HepG2 (cell line): ENCODE results near the gene GPSM1. TPM values are rescaled to one million over a fixed set of nuclear protein-coding genes. Genes with fewer than 3 reads are reported as not detected.

Experiments
- ARID2 ChIP-seq: sonication (generic); formaldehyde crosslinking; IDR thresholded peaks from 2 replicates; pipeline ENCODE4 v1.8.1; 2022; ENCODE audit warnings: mild to moderate bottlenecking, missing genetic modification reagents, borderline replicate concordance
- DZIP1 ChIP-seq: sonication (generic); formaldehyde crosslinking; IDR thresholded peaks from 2 replicates; pipeline ENCODE4 v1.5.0; 2020; ENCODE audit warnings: mild to moderate bottlenecking, missing genetic modification reagents
- ETS1 ChIP-seq: sonication (generic); formaldehyde crosslinking; IDR thresholded peaks from 2 replicates; pipeline ENCODE4 v1.4.0; 2020; ENCODE audit warnings: missing genetic modification reagents
- HNF4G ChIP-seq, 2 experiments: sonication (generic) in 1 of 2; formaldehyde crosslinking in 1 of 2; IDR thresholded peaks; 2 replicates each; pipeline versions ENCODE4 v1.4.0 to v1.6.1; 2011 to 2020; ENCODE audit warnings: borderline replicate concordance in 2 of 2, low read depth in 2 of 2, mild to moderate bottlenecking in 2 of 2, low read length in 1 of 2, missing genetic modification reagents in 1 of 2, moderate library complexity in 1 of 2
- HOXA7 ChIP-seq: sonication (generic); formaldehyde crosslinking; IDR thresholded peaks from 2 replicates; pipeline ENCODE4 v1.8.1; 2022; ENCODE audit warnings: mild to moderate bottlenecking, missing genetic modification reagents, moderate library complexity
- KDM6A ChIP-seq: IDR thresholded peaks from 2 replicates; pipeline ENCODE4 v1.6.1; 2016; ENCODE audit warnings: low read depth
- MLLT10 ChIP-seq: sonication (generic); formaldehyde crosslinking; IDR thresholded peaks from 2 replicates; pipeline ENCODE4 v1.4.0; 2020; ENCODE audit warnings: missing genetic modification reagents
- MLX ChIP-seq: IDR thresholded peaks from 2 replicates; pipeline ENCODE4 v1.6.1; 2016
- NCOR1 ChIP-seq: fragments of 200-600 bp; sonication (generic); IDR thresholded peaks from 2 replicates; pipeline ENCODE4 v1.7.0; 2017; ENCODE audit warnings: antibody characterized with exemption, low read length, borderline replicate concordance
- PLSCR1 ChIP-seq: sonication (generic); formaldehyde crosslinking; IDR thresholded peaks from 2 replicates; pipeline ENCODE4 v1.5.0; 2020; ENCODE audit warnings: missing genetic modification reagents, mild to moderate bottlenecking, borderline replicate concordance
- REL ChIP-seq: sonication (generic); formaldehyde crosslinking; conservative IDR thresholded peaks from 2 replicates; pipeline ENCODE4 v1.8.0; 2022; ENCODE audit warnings: mild to moderate bottlenecking, missing genetic modification reagents, moderate library complexity
- TFDP2 ChIP-seq: sonication (generic); formaldehyde crosslinking; IDR thresholded peaks from 2 replicates; pipeline ENCODE4 v1.4.0; 2020; ENCODE audit warnings: missing genetic modification reagents
- ZBTB44 ChIP-seq: sonication (generic); formaldehyde crosslinking; IDR thresholded peaks from 2 replicates; pipeline ENCODE4 v1.4.0; 2020; ENCODE audit warnings: missing genetic modification reagents
- ZNF672 ChIP-seq: sonication (generic); formaldehyde crosslinking; IDR thresholded peaks from 2 replicates; pipeline ENCODE4 v1.8.1; 2022; ENCODE audit warnings: missing genetic modification reagents
- ZNF770 ChIP-seq: sonication (generic); formaldehyde crosslinking; IDR thresholded peaks from 2 replicates; pipeline ENCODE4 v1.5.0; 2020; ENCODE audit warnings: mild to moderate bottlenecking, missing genetic modification reagents
- ZNF841 ChIP-seq: sonication (generic); formaldehyde crosslinking; IDR thresholded peaks from 2 replicates; pipeline ENCODE4 v1.8.1; 2023; ENCODE audit warnings: missing genetic modification reagents, borderline replicate concordance
- polyA plus RNA-seq, 8 experiments: library from polyadenylated mRNA; depleted of rRNA in 3 of 8; stranded (reverse) in 7 of 8; unstranded in 1 of 8; fragments of >200 nt; fragmentation: Illumina TruSeq in 4 of 8; extraction: Trizol in 4 of 8; gene quantifications; 2 replicates each; pipeline versions ENCODE4 v1.2.1 to v1.2.3, GENCODE V29; 2011 to 2016; ENCODE audit warnings: low read depth in 4 of 8, missing spikeins in 1 of 8, mixed read lengths in 1 of 8; ENCODE audit not compliant: insufficient read depth in 1 of 8
- total RNA-seq, 5 experiments: library from RNA; depleted of rRNA; stranded (reverse); fragments of >200 nt; fragmentation: Illumina TruSeq; extraction: Trizol; gene quantifications; 2 replicates each; pipeline ENCODE4 v1.2.3, GENCODE V29; 2016; ENCODE audit warnings: low read depth in 1 of 5

GPSM1 gene
- total and polyA plus RNA-seq, 2 of the 13 experiments (the other 11 are each of a cell fraction or from before 2014, with no cell fraction given) = 1.0 to 2.4 TPM

- TF ChIP-seq ZBTB44 (CRISPR knock-in tag) (0 out of 2 replicates have a peak, but pooled peaks have one; percentile 74), TFDP2 (peak; percentile 94), REL (CRISPR knock-in tag) (peak; percentile 97), NCOR1 (no peak), ZNF672 (CRISPR knock-in tag) (peak; percentile 93), PLSCR1 (no peak), ETS1 (CRISPR knock-in tag) (0 out of 2 replicates have a peak, but pooled peaks have one; percentile 46), ARID2 (CRISPR knock-in tag) (0 out of 2 replicates have a peak, but pooled peaks have one; percentile 45), ZNF841 (CRISPR knock-in tag) (peak; percentile 89), DZIP1 (CRISPR knock-in tag) (peak; percentile 73; the same call in 1 of the 2 replicates), MLX (peak; percentile 62; the same call in 1 of the 2 replicates), KDM6A (CRISPR knock-in tag) (no peak), HOXA7 (CRISPR knock-in tag) (0 out of 2 replicates have a peak, but pooled peaks have one; percentile 71), MLLT10 (no peak), ZNF770 (CRISPR knock-in tag) (0 out of 2 replicates have a peak, but pooled peaks have one; percentile 14), HNF4G (IDR thresholded peaks at IDR 0.05; ENCODE audit: borderline replicate concordance, low read depth, low read length) (no peak), HNF4G (CRISPR knock-in tag; IDR thresholded peaks at IDR 0.05; ENCODE audit: borderline replicate concordance, low read depth) (peak; percentile 69; the same call in 1 of the 2 replicates)
These were observed 36.0 kb downstream of the GPSM1 start, which contains the start of gene DNLZ (continued) for GRCh38 chr9:136363106-136363948.
